CD4-positive, alpha-beta T cell treated with Interleukin-12 subunit alpha and Interleukin-12 subunit beta, for 1 hour (primary cell): ENCODE measurements around the gene CXCR4.

Experiments
- DNase-seq: peaks from one replicate; pipeline ENCODE4 v3.0.0-alpha.2; 2020

Gene CXCR4

GRCh38 chr2:136117909-136118818, at the start of gene CXCR4:
CXCR4 (minus strand) TSS chr2:136118149; CDS start chr2:136118060, 89 bp downstream.
- DNase-seq, result peak; percentile 95

GRCh38 chr2:136164280-136164776, 46.4 kb upstream of the CXCR4 start:
- DNase-seq, result no peak

GRCh38 chr2:136162438-136162837, 44.5 kb upstream of the CXCR4 start:
- no peak for DNase-seq

- no peak for DNase-seq
Measured at GRCh38 chr2:136156411-136156810, 38.5 kb upstream of the CXCR4 start.

GRCh38 chr2:136154384-136154783, 36.4 kb upstream of the CXCR4 start:
- DNase-seq, result no peak

GRCh38 chr2:136151021-136151971, 33.3 kb upstream of the CXCR4 start:
- DNase-seq, result no peak

GRCh38 chr2:136149011-136149410, 31.1 kb upstream of the CXCR4 start:
- no peak for DNase-seq

- DNase-seq, result no peak
Measured at GRCh38 chr2:136146564-136146963, 28.6 kb upstream of the CXCR4 start.

GRCh38 chr2:136143603-136144451, 25.9 kb upstream of the CXCR4 start:
- no peak for DNase-seq

GRCh38 chr2:136141510-136142149, 23.7 kb upstream of the CXCR4 start:
- DNase-seq, result no peak

- DNase-seq, result peak; percentile 53
Measured at GRCh38 chr2:136139631-136140030, 21.7 kb upstream of the CXCR4 start.

- no peak for DNase-seq
Measured at GRCh38 chr2:136137982-136138381, 20.0 kb upstream of the CXCR4 start.

GRCh38 chr2:136136931-136137330, 19.0 kb upstream of the CXCR4 start:
- peak; percentile 65 for DNase-seq

- DNase-seq, result peak; percentile 91
Measured at GRCh38 chr2:136135921-136136906, 18.3 kb upstream of the CXCR4 start.

GRCh38 chr2:136135462-136135861, 17.5 kb upstream of the CXCR4 start:
- no peak for DNase-seq

- peak; percentile 73 for DNase-seq
Measured at GRCh38 chr2:136134126-136134525, 16.2 kb upstream of the CXCR4 start.

GRCh38 chr2:136133586-136133985, 15.6 kb upstream of the CXCR4 start:
- DNase-seq, result no peak

- DNase-seq, result no peak
Measured at GRCh38 chr2:136133176-136133575, 15.2 kb upstream of the CXCR4 start.

GRCh38 chr2:136132825-136133155, 14.8 kb upstream of the CXCR4 start:
- DNase-seq, result no peak

- peak; percentile 88 for DNase-seq
Measured at GRCh38 chr2:136131961-136132824, 14.2 kb upstream of the CXCR4 start.
